ENCODE measurements around the gene KLF7.
A peak's percentile ranks its signal among the peaks of the same experiment; 100 is the strongest.

KLF7 gene

DNA sequence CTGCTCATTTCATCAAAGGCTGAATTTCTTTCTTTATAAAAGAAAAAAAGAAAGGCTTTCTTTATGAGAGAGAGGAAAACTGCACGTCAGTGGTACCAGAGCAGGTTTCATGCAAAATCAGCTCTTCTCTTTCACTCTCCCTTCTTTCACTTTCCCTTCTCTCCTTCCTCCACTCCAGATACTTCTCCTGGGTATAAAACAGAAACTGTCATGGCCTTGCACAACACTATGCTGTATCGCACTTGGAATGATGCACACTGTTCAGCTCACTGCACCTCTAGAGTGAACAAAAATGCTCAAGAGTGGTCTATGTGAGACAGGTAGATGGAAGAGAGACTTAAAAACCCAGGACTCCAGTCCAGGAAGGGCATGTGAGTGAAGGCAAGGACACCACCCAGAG, 73.8 kb downstream of the KLF7 start:
- DNase-seq (ENCODE audit: low read depth) = no peak

GRCh38 chr2:207091176-207091575, 74.6 kb downstream of the KLF7 start:
- no peak for DNase-seq (ENCODE audit: low read depth)

- DNase-seq (ENCODE audit: low read depth) = no peak
Observed at GRCh38 chr2:207090389-207090788, 75.4 kb downstream of the KLF7 start.

GRCh38 chr2:207088839-207089238, 76.9 kb downstream of the KLF7 start:
- DNase-seq (ENCODE audit: low read depth) = no peak

GRCh38 chr2:207088276-207088675, 77.5 kb downstream of the KLF7 start:
- no peak for DNase-seq (ENCODE audit: low read depth)

- no peak for DNase-seq (ENCODE audit: low read depth)
Observed at GRCh38 chr2:207087046-207087902, 78.5 kb downstream of the KLF7 start.

- no peak for DNase-seq (ENCODE audit: low read depth)
Observed at GRCh38 chr2:207086136-207086535, 79.6 kb downstream of the KLF7 start.

GRCh38 chr2:207085110-207085509, 80.6 kb downstream of the KLF7 start:
- no peak for DNase-seq (ENCODE audit: low read depth)

GRCh38 chr2:207083361-207084110, 82.2 kb downstream of the KLF7 start:
- no peak for DNase-seq (ENCODE audit: low read depth)

GRCh38 chr2:207082619-207083018, 83.1 kb downstream of the KLF7 start:
- DNase-seq (ENCODE audit: low read depth) = no peak

GRCh38 chr2:207078186-207078798, 87.5 kb downstream of the KLF7 start:
- DNase-seq (ENCODE audit: low read depth) = no peak

DNA sequence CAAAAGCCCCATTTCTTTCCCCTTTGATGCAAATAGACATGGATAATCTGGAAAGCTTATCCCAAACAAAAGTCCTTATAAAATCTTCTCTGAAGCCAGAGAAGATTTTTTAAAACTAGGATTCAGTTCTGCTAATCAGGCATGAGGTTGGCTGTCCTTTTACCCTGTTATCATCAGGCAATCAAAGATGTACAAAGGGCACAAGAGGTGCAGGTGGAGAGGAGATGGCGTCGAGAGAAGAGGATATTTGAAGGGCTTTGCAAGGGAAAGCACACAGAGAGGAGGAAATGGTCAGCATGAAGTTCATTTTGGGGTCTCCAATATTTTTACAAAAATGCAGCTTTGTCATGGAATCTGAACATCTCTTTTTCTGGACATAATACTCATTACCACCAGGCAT, 88.5 kb downstream of the KLF7 start:
- no peak for DNase-seq (ENCODE audit: low read depth)

DNA sequence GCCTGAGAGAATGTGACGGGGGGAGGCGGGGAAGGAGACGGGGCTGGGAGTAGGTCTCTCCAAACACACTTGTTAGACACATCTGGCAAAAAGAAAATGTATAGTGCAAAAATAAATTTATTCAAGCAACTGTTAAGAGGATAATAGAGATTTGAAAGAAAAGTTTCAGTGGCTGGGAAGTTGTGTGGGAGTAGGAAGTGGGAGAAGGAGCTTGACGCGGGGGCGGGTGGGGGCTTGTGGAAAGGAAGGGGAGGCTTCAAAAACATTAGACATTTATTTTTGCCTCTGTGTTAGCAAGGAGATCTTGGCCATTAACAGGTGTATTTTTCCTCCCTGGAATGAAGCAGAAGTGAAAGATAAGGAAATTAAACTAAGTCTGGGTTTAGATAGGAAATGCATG, 90.3 kb downstream of the KLF7 start:
- no peak for DNase-seq (ENCODE audit: low read depth)

DNA sequence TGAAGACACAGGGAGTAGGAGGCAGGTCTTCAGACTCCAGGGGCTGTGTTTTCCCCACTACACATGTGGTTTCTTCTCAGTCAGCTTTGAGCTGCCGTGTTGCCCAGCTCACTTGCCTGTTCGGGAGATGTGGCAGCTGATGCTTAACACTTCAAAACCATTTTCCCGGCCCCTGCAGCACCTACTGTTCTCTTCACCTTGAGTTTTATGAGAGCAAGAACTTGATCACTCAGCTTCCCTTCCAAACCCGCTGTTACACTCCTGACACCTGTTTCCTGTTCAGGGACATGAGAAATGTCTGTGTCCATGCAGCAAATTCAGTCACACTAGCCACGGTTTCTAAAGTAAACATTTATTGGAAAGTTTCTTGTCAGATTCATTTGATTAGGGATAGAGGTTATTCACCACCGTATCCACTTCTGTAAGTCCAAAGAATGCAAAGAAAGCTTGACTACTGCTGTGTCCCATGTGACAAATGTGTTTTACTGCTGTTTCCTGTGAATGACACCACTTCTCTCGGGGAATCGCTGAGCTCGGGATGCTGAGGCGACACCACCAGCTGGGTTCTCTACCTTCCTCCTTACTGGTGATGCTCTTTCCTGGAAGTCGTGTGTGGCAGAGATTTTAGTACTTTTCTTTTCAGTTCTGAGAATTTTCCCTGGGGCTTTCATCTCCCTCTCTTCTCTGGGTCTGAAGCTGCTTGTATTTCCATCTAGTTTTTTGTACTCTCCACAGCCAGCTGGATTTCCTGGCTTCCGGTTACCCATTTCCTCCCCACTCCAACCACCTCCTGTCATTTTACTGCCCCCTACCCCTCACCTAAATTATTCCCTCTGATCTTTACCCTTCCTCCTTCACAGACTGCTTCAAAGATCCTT, 91.7 kb downstream of the KLF7 start:
- DNase-seq (ENCODE audit: low read depth) = peak; percentile 21

GRCh38 chr2:207073412-207073800, 92.3 kb downstream of the KLF7 start:
- DNase-seq (ENCODE audit: low read depth) = no peak

DNA sequence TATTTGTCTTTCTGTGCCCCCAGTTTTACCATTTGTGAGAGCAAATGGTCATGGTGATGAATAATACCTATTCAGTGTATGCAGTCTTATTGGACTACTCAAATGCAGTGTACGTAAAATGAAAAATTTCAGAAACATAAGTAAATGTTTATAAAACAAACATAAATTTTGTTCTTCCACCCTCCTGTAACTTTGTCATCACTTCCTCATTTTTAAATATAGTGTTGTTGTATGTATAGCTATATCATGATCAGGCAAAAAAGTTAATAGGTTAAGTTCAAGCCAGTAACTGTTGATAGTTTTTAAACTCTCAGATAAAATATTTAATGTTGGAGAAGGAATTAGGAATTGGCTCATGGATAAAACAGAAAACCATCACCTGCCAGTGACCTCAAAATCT, 93.2 kb downstream of the KLF7 start:
- no peak for DNase-seq (ENCODE audit: low read depth)

- no peak for DNase-seq (ENCODE audit: low read depth)
Observed at GRCh38 chr2:207071820-207072219, 93.9 kb downstream of the KLF7 start.

GRCh38 chr2:207067473-207067872, 98.3 kb downstream of the KLF7 start:
- DNase-seq (ENCODE audit: low read depth) = no peak

DNA sequence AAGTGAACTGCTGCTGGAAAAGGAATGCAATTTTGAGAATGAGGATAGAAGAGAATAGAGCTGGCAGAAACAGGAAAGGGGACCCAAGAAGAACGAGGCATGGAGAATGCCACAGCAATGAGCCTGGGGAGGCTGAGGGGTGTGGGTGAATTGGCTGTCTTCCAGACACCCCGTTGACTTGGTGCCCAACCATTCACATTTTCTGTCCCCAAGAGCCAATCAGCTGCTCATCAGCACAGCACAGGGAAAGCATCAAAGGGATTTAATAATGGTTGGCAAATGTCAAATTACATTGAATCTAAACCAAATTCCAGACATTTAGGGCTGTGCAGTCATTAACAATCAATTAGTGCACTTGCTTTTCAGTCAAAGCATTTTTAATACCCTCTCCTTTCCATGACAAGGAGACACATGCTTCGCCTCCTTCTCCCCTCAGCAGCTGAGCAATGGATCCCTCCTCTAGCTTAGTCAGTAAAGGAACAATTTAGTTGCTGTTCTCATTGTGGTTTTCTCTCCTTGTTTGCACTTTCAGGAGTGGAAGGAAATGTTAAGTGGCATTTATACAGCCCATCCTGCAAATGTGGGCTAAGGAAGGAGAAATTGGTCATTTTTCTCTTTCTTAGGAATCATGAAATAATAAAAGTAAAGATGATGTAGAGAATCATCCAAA, 98.8 kb downstream of the KLF7 start:
- no peak for DNase-seq (ENCODE audit: low read depth)

DNA sequence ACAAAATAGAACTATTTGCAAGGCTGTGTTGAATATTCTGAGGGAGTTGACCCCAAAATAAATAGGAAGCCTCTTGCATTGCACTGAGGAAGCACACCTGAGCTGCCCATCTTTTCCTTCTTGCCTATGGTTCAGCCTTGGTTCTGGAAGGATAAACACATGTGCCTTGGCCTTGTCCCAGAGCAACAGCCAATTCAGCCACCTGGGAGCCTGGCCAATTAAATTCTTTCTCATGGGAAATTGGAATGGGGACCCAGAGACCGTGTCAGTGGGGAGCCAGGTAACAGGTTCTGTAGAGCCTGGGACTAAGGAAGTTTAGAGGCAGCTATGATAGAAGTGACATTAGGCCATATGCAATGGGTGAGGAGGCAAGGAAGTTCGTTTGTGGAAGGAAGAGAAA, 99.6 kb downstream of the KLF7 start:
- DNase-seq (ENCODE audit: low read depth) = no peak

- DNase-seq (ENCODE audit: low read depth) = no peak
Observed at GRCh38 chr2:207064128-207064690, 101.5 kb downstream of the KLF7 start.

Data from ELR (cell line).